Measurements from ENCODE around the gene C12orf50.
"Not testable (repeated sequence)": the region's sequence is repeated elsewhere in the genome, so short reads cannot be mapped to it uniquely, and the experiment has no call there.

C12orf50 gene

GRCh38 chr12:88001327-88001726, 27.9 kb downstream of the C12orf50 start:
- DNase-seq, result no peak
- intact Hi-C loops (cut with DNase I), result no loop called here

- intact Hi-C loops (cut with DNase I), result no loop called here
- DNase-seq, result peak; percentile 47 to 85 (median 72)
These were observed 33.5 kb downstream of the C12orf50 start for GRCh38 chr12:87995581-87996178.

GRCh38 chr12:87991483-87991882, 37.7 kb downstream of the C12orf50 start:
- DNase-seq, result no peak
- intact Hi-C loops (cut with DNase I), result no loop called here

- DNase-seq, result no peak
- intact Hi-C loops (cut with DNase I), result no loop called here
These were observed 40.7 kb downstream of the C12orf50 start for GRCh38 chr12:87988534-87988933.

- intact Hi-C loops (cut with DNase I), result no loop called here
- DNase-seq, result no peak
These were observed 44.0 kb downstream of the C12orf50 start for GRCh38 chr12:87985069-87985675.

- intact Hi-C loops (cut with DNase I), result no loop called here
These were observed 47.0 kb downstream of the C12orf50 start for GRCh38 chr12:87982208-87982607.

GRCh38 chr12:87981495-87981894, 47.7 kb downstream of the C12orf50 start:
- DNase-seq, result no peak
- intact Hi-C loops (cut with DNase I), result no loop called here

More at GRCh38 chr12:87982208-87982607, 47.0 kb downstream of the C12orf50 start:
- DNase-seq, result no peak

GRCh38 chr12:87975879-87976278, 53.3 kb downstream of the C12orf50 start:
- intact Hi-C loops (cut with DNase I), result no loop called here
- no peak for DNase-seq

GRCh38 chr12:87967871-87968270, 61.3 kb downstream of the C12orf50 start:
- DNase-seq, result peak in 2 of 42 donors; percentile 2 to 38
- intact Hi-C loops (cut with DNase I), result no loop called here

GRCh38 chr12:87960566-87960965, 68.6 kb downstream of the C12orf50 start:
- no peak for DNase-seq
- intact Hi-C loops (cut with DNase I), result no loop called here

- intact Hi-C loops (cut with DNase I); DNase-seq: not testable (repeated sequence)
These were observed 75.2 kb downstream of the C12orf50 start for GRCh38 chr12:87954028-87954427.

GRCh38 chr12:87953256-87953860, 75.8 kb downstream of the C12orf50 start:
- intact Hi-C loops (cut with DNase I), result no loop called here
- DNase-seq, result peak in 18 of 42 donors; percentile 6 to 59 (median 30)

GRCh38 chr12:87952850-87953249, 76.4 kb downstream of the C12orf50 start:
- DNase-seq, result peak in 2 of 42 donors; percentile 3 to 10
- intact Hi-C loops (cut with DNase I), result no loop called here

- no peak for DNase-seq
- intact Hi-C loops (cut with DNase I), result no loop called here
These were observed 77.0 kb downstream of the C12orf50 start for GRCh38 chr12:87952223-87952622.

- intact Hi-C loops (cut with DNase I), result no loop called here
- no peak for DNase-seq
These were observed 85.4 kb downstream of the C12orf50 start for GRCh38 chr12:87943762-87944161.

- intact Hi-C loops (cut with DNase I), result no loop called here
- DNase-seq, result no peak
These were observed 86.2 kb downstream of the C12orf50 start for GRCh38 chr12:87943023-87943422.

GRCh38 chr12:87939182-87939581, 90.0 kb downstream of the C12orf50 start:
- intact Hi-C loops (cut with DNase I), result no loop called here
- DNase-seq, result no peak

- DNase-seq, result no peak
- intact Hi-C loops (cut with DNase I), result no loop called here
These were observed 94.0 kb downstream of the C12orf50 start for GRCh38 chr12:87935216-87935615.

GRCh38 chr12:87933991-87934390, 95.2 kb downstream of the C12orf50 start:
- intact Hi-C loops (cut with DNase I), result no loop called here
- DNase-seq, result no peak

- no peak for DNase-seq
- intact Hi-C loops (cut with DNase I), result no loop called here
These were observed 97.4 kb downstream of the C12orf50 start for GRCh38 chr12:87931812-87932211.

- intact Hi-C loops (cut with DNase I), result no loop called here
- no peak for DNase-seq
These were observed 98.6 kb downstream of the C12orf50 start for GRCh38 chr12:87930627-87931026.

Measured in head of caudate nucleus (tissue), 42 donors.